ENCODE data around the gene TFF1. TPM values are rescaled to one million over a fixed set of nuclear protein-coding genes. Genes with fewer than 3 reads are reported as not detected.
A peak's percentile ranks its signal among the peaks of the same experiment; 100 is the strongest.

TFF1 gene
- total RNA-seq, 2 experiments from 2014 or later = not detected

- Mint-ChIP-seq H3K27ac (no peak overlapping the region), H3K36me3 (no peaks in the 10 kb centered on the region), H3K4me1 (peaks cover 8% of the 10 kb centered on the region), H3K27me3 (peaks cover 17% of the 10 kb centered on the region), H3K9me3 (peaks cover 3% of the 10 kb centered on the region), H3K4me3 (no peak overlapping the region)
- POLR2A ChIA-PET = interaction anchor here (0.7 to 1.1 kb wide), 2 partner anchors 61 to 64 kb away, joined by 3 read pairs; no protein-coding TSS in a partner anchor
- ATAC-seq (ENCODE audit: low read depth) (no peak), DNase-seq (no peak)
Observed at GRCh38 chr21:42361286-42361685, 5.0 kb downstream of the TFF1 start.

GRCh38 chr21:42360317-42360716, 6.0 kb downstream of the TFF1 start:
- H3K36me3 Mint-ChIP-seq = no peaks in the 10 kb centered on the region
- no peak overlapping the region for H3K27ac Mint-ChIP-seq
- H3K9me3 Mint-ChIP-seq = peaks cover 8% of the 10 kb centered on the region
- H3K4me1 Mint-ChIP-seq = peaks cover 8% of the 10 kb centered on the region
- DNase-seq (no peak), ATAC-seq (ENCODE audit: low read depth) (no peak)
- H3K4me3 Mint-ChIP-seq = no peak overlapping the region
- peaks cover 17% of the 10 kb centered on the region for H3K27me3 Mint-ChIP-seq
- POLR2A ChIA-PET = no interaction called here

GRCh38 chr21:42358937-42359336, 7.4 kb downstream of the TFF1 start:
- POLR2A ChIA-PET = no interaction called here
- Mint-ChIP-seq H3K4me1 (peaks cover 7% of the 10 kb centered on the region), H3K9me3 (peaks cover 14% of the 10 kb centered on the region), H3K4me3 (no peak overlapping the region), H3K27me3 (peaks cover 17% of the 10 kb centered on the region), H3K36me3 (peaks cover 5% of the 10 kb centered on the region), H3K27ac (no peak overlapping the region)
- no peak for ATAC-seq (ENCODE audit: low read depth)
- DNase-seq = no peak

GRCh38 chr21:42358261-42358660, 8.1 kb downstream of the TFF1 start:
- ATAC-seq (ENCODE audit: low read depth) (no peak), DNase-seq (no peak)
- peaks cover 18% of the 10 kb centered on the region for H3K27me3 Mint-ChIP-seq
- POLR2A ChIA-PET = no interaction called here
- no peak overlapping the region for H3K27ac Mint-ChIP-seq
- peaks cover 19% of the 10 kb centered on the region for H3K9me3 Mint-ChIP-seq
- no peak overlapping the region for H3K4me3 Mint-ChIP-seq
- H3K4me1 Mint-ChIP-seq = peaks cover 6% of the 10 kb centered on the region
- peaks cover 5% of the 10 kb centered on the region for H3K36me3 Mint-ChIP-seq

- Mint-ChIP-seq H3K4me1 (peaks cover 2% of the 10 kb centered on the region), H3K27me3 (peaks cover 13% of the 10 kb centered on the region), H3K4me3 (no peak overlapping the region), H3K27ac (no peak overlapping the region), H3K9me3 (peaks cover 19% of the 10 kb centered on the region), H3K36me3 (peaks cover 5% of the 10 kb centered on the region)
- POLR2A ChIA-PET = no interaction called here
- DNase-seq = no peak
- ATAC-seq (ENCODE audit: low read depth) = no peak
Observed at GRCh38 chr21:42357307-42357706, 9.0 kb downstream of the TFF1 start.

- Mint-ChIP-seq H3K4me1 (peaks cover 2% of the 10 kb centered on the region), H3K27me3 (peaks cover 7% of the 10 kb centered on the region), H3K4me3 (no peak overlapping the region), H3K9me3 (peaks cover 19% of the 10 kb centered on the region), H3K36me3 (peaks cover 5% of the 10 kb centered on the region), H3K27ac (no peak overlapping the region)
- POLR2A ChIA-PET = no interaction called here
- ATAC-seq (ENCODE audit: low read depth) (no peak), DNase-seq (no peak)
Observed at GRCh38 chr21:42356650-42357049, 9.7 kb downstream of the TFF1 start.

GRCh38 chr21:42356046-42356445, 10.3 kb downstream of the TFF1 start:
- H3K36me3 Mint-ChIP-seq = peaks cover 5% of the 10 kb centered on the region
- H3K9me3 Mint-ChIP-seq = peaks cover 19% of the 10 kb centered on the region
- no peak overlapping the region for H3K27ac Mint-ChIP-seq
- peaks cover 2% of the 10 kb centered on the region for H3K4me1 Mint-ChIP-seq
- peaks cover 7% of the 10 kb centered on the region for H3K27me3 Mint-ChIP-seq
- H3K4me3 Mint-ChIP-seq = no peak overlapping the region
- DNase-seq (no peak), ATAC-seq (ENCODE audit: low read depth) (no peak)
- POLR2A ChIA-PET = no interaction called here

GRCh38 chr21:42353623-42354022, 12.7 kb downstream of the TFF1 start:
- Mint-ChIP-seq H3K36me3 (peaks cover 5% of the 10 kb centered on the region), H3K4me3 (no peak overlapping the region), H3K4me1 (no peaks in the 10 kb centered on the region), H3K9me3 (peaks cover 19% of the 10 kb centered on the region), H3K27me3 (peaks cover 7% of the 10 kb centered on the region), H3K27ac (no peak overlapping the region)
- DNase-seq = peak; percentile 9
- ATAC-seq (ENCODE audit: low read depth) = no peak
- POLR2A ChIA-PET = no interaction called here

GRCh38 chr21:42352441-42353095, 13.8 kb downstream of the TFF1 start:
- no peak overlapping the region for H3K27ac Mint-ChIP-seq
- POLR2A ChIA-PET = no interaction called here
- H3K4me3 Mint-ChIP-seq = no peak overlapping the region
- peaks cover 2% of the 10 kb centered on the region for H3K27me3 Mint-ChIP-seq
- peaks cover 19% of the 10 kb centered on the region for H3K9me3 Mint-ChIP-seq
- DNase-seq (peak; percentile 10), ATAC-seq (ENCODE audit: low read depth) (no peak)
- peaks cover 5% of the 10 kb centered on the region for H3K36me3 Mint-ChIP-seq
- no peaks in the 10 kb centered on the region for H3K4me1 Mint-ChIP-seq

- H3K27me3 Mint-ChIP-seq = peaks cover 2% of the 10 kb centered on the region
- POLR2A ChIA-PET = no interaction called here
- peaks cover 5% of the 10 kb centered on the region for H3K36me3 Mint-ChIP-seq
- no peak for ATAC-seq (ENCODE audit: low read depth)
- H3K27ac Mint-ChIP-seq = no peak overlapping the region
- H3K9me3 Mint-ChIP-seq = peaks cover 17% of the 10 kb centered on the region
- DNase-seq = no peak
- no peak overlapping the region for H3K4me3 Mint-ChIP-seq
- no peaks in the 10 kb centered on the region for H3K4me1 Mint-ChIP-seq
Observed at GRCh38 chr21:42351626-42352440, 14.5 kb downstream of the TFF1 start.

GRCh38 chr21:42350927-42351426, 15.4 kb downstream of the TFF1 start, which contains the start of gene TFF2:
Gene TFF2 (minus strand): TSS chr21:42350994. CDS start chr21:42350957, 37 bp downstream.
- peak; percentile 15 for DNase-seq
- H3K36me3 Mint-ChIP-seq = peaks cover 5% of the 10 kb centered on the region
- peaks cover 2% of the 10 kb centered on the region for H3K27me3 Mint-ChIP-seq
- POLR2A ChIA-PET = no interaction called here
- H3K4me3 Mint-ChIP-seq = no peak within 1 kb of the TSS
- peaks cover 16% of the 10 kb centered on the region for H3K9me3 Mint-ChIP-seq
- H3K4me1 Mint-ChIP-seq = no peaks in the 10 kb centered on the region
- no peak within 1 kb of the TSS for H3K27ac Mint-ChIP-seq
- no peak for ATAC-seq (ENCODE audit: low read depth)

- DNase-seq (peak; percentile 11), ATAC-seq (ENCODE audit: low read depth) (no peak)
- H3K9me3 Mint-ChIP-seq = peaks cover 12% of the 10 kb centered on the region
- no peaks in the 10 kb centered on the region for H3K4me1 Mint-ChIP-seq
- H3K27me3 Mint-ChIP-seq = peaks cover 2% of the 10 kb centered on the region
- no peak overlapping the region for H3K4me3 Mint-ChIP-seq
- POLR2A ChIA-PET = no interaction called here
- no peak overlapping the region for H3K27ac Mint-ChIP-seq
- peaks cover 5% of the 10 kb centered on the region for H3K36me3 Mint-ChIP-seq
Observed at GRCh38 chr21:42350318-42350910, 15.9 kb downstream of the TFF1 start.

GRCh38 chr21:42349420-42350317, 16.7 kb downstream of the TFF1 start:
- Mint-ChIP-seq H3K4me3 (no peak overlapping the region), H3K36me3 (peaks cover 4% of the 10 kb centered on the region), H3K9me3 (peaks cover 10% of the 10 kb centered on the region), H3K4me1 (no peaks in the 10 kb centered on the region), H3K27me3 (peaks cover 2% of the 10 kb centered on the region), H3K27ac (no peak overlapping the region)
- DNase-seq (peak; percentile 24), ATAC-seq (ENCODE audit: low read depth) (no peak)
- POLR2A ChIA-PET = no interaction called here
